Parathyroid adenoma (tissue), 2 donors: ENCODE measurements around the gene ADAMTS3.

Experiments
- H2AFZ ChIP-seq: fragments of 300-600 bp; sonication (generic); one replicate; pipeline ENCODE4 v1.7.0; 2017; ENCODE audit warnings: antibody characterized with exemption, mild to moderate bottlenecking
- H3K27ac ChIP-seq: fragments of 300-600 bp; sonication (generic); one replicate; pipeline ENCODE4 v1.7.0; 2017
- H3K27me3 ChIP-seq: fragments of 300-600 bp; sonication (generic); one replicate; pipeline ENCODE4 v1.7.0; 2017; ENCODE audit warnings: low read length; ENCODE audit not compliant: control insufficient read depth, insufficient read depth
- H3K36me3 ChIP-seq: fragments of 300-600 bp; sonication (generic); one replicate; pipeline ENCODE4 v1.7.0; 2017; ENCODE audit warnings: low read length; ENCODE audit not compliant: control insufficient read depth, insufficient read depth
- H3K4me1 ChIP-seq: fragments of 300-600 bp; sonication (generic); one replicate; pipeline ENCODE4 v1.7.0; 2017; ENCODE audit warnings: control low read depth
- H3K4me2 ChIP-seq: fragments of 300-600 bp; sonication (generic); one replicate; pipeline ENCODE4 v1.7.0; 2017; ENCODE audit warnings: low read length
- H3K4me3 ChIP-seq: fragments of 300-600 bp; sonication (generic); one replicate; pipeline ENCODE4 v1.7.0; 2017; ENCODE audit warnings: low read depth, low read length
- H3K79me2 ChIP-seq: fragments of 300-600 bp; sonication (generic); one replicate; pipeline ENCODE4 v1.7.0; 2017; ENCODE audit warnings: control low read depth
- H3K9ac ChIP-seq: fragments of 300-600 bp; sonication (generic); one replicate; pipeline ENCODE4 v1.7.0; 2017; ENCODE audit warnings: mild to moderate bottlenecking
- H3K9me3 ChIP-seq: fragments of 300-600 bp; sonication (generic); one replicate; pipeline ENCODE4 v1.7.0; 2017; ENCODE audit warnings: low read length; ENCODE audit not compliant: control insufficient read depth
- CTCF ChIP-seq: fragments of 300-600 bp; sonication (generic); IDR thresholded peaks from one replicate; pipeline ENCODE4 v1.7.0; 2017; ENCODE audit warnings: antibody characterized with exemption, mild to moderate bottlenecking
- donor health status: primary hyperparathyroidism.

ADAMTS3 gene

GRCh38 chr4:72302981-72303704 lies 265.9 kb downstream of the ADAMTS3 start:
- H3K36me3 ChIP-seq: no peaks in the 10 kb centered on the region
- no peaks in the 10 kb centered on the region for H3K9me3 ChIP-seq

DNA sequence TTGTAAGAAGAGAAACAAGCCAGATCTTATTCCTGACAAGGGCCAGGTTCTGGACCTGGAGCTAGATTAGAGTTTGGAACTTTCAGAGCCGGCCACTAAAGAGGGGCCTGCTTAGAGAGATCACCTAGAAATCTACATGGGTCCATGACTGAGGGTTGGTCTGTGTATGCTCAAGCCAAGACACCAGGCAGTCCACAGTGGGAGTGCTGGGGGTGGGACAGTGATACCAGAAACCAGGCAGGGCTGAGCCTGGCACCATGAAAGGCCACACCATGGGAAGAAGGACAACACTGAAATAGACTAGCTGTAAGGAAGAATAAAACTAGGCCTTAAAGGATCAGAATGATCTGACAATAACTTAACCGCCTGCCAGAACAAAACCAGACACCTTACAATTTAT lies 267.3 kb downstream of the ADAMTS3 start:
- Histone ChIP-seq H3K36me3 (no peaks in the 10 kb centered on the region), H3K27ac (no peak overlapping the region), H2AFZ (no peak overlapping the region), H3K79me2 (no peaks in the 10 kb centered on the region), H3K4me2 (no peak overlapping the region), H3K9me3 (no peaks in the 10 kb centered on the region), H3K9ac (no peak overlapping the region), H3K27me3 (no peaks in the 10 kb centered on the region), H3K4me3 (no peak overlapping the region), H3K4me1 (no peaks in the 10 kb centered on the region)
- no peak for TF ChIP-seq CTCF

More at GRCh38 chr4:72302981-72303704, 265.9 kb downstream of the ADAMTS3 start:
- H3K27ac ChIP-seq: no peak overlapping the region
- peak; percentile 57 for TF ChIP-seq CTCF
- no peak overlapping the region for H3K4me3 ChIP-seq
- no peak overlapping the region for H3K9ac ChIP-seq
- H3K27me3 ChIP-seq: no peaks in the 10 kb centered on the region
- H3K4me2 ChIP-seq: no peak overlapping the region
- no peaks in the 10 kb centered on the region for H3K79me2 ChIP-seq
- H2AFZ ChIP-seq: peak overlapping the region; percentile 62
- no peaks in the 10 kb centered on the region for H3K4me1 ChIP-seq

DNA sequence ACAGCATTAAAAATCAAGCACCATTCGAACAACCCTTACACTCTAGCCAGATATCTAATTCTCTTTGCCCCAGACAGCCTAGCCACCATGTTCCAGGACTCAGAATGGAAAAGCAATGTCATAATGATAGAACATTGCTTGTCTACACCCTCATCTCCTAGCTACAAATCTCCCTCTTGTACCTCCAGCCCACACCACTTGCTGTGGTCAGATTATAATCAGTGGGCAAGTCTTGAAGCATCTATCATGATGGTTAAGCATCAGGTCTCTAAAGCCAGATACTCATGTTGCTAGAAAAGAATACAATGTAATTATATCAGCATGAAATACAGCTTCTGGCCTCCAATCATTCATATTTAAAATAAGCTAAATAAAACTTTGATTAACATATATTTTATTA lies 268.9 kb downstream of the ADAMTS3 start:
- H3K4me1 ChIP-seq: no peaks in the 10 kb centered on the region
- no peaks in the 10 kb centered on the region for H3K9me3 ChIP-seq
- H3K4me2 ChIP-seq: no peak overlapping the region
- no peak for TF ChIP-seq CTCF
- H2AFZ ChIP-seq: no peak overlapping the region
- H3K9ac ChIP-seq: no peak overlapping the region
- H3K79me2 ChIP-seq: no peaks in the 10 kb centered on the region
- H3K36me3 ChIP-seq: no peaks in the 10 kb centered on the region
- H3K4me3 ChIP-seq: no peak overlapping the region
- H3K27me3 ChIP-seq: no peaks in the 10 kb centered on the region
- H3K27ac ChIP-seq: no peak overlapping the region

DNA sequence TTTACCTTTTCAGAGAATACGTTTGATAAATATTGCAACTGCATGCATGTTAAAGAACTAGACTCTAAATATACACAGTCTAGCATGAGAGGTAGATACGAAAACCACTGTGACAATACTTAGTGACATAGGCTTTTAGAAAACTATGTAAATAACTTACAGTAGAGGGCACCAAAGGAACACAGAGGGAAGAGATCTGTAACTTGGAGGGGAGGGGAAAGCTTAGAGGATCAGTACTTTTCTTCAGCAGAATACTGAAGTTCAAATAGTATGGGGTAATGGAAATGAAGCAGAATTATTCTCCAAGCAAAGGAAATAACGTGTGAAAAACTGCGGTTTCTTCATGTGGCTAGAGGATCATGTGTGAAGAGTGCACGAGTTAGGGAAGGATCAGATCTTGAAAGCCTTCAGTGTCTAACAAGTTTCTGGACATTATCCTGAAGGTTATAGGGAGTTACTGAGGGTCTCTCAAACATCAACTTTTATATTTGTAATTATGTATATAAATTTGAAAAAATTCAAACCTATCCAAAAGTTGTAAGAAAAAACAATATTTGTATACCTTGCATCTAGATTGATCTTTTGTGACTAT lies 273.0 kb downstream of the ADAMTS3 start:
- no peaks in the 10 kb centered on the region for H3K9me3 ChIP-seq
- TF ChIP-seq CTCF: peak; percentile 54
- H3K9ac ChIP-seq: no peak overlapping the region
- H2AFZ ChIP-seq: no peak overlapping the region
- no peak overlapping the region for H3K4me2 ChIP-seq
- H3K4me3 ChIP-seq: no peak overlapping the region
- H3K4me1 ChIP-seq: no peaks in the 10 kb centered on the region
- H3K27me3 ChIP-seq: no peaks in the 10 kb centered on the region
- H3K79me2 ChIP-seq: no peaks in the 10 kb centered on the region
- no peaks in the 10 kb centered on the region for H3K36me3 ChIP-seq
- H3K27ac ChIP-seq: no peak overlapping the region

DNA sequence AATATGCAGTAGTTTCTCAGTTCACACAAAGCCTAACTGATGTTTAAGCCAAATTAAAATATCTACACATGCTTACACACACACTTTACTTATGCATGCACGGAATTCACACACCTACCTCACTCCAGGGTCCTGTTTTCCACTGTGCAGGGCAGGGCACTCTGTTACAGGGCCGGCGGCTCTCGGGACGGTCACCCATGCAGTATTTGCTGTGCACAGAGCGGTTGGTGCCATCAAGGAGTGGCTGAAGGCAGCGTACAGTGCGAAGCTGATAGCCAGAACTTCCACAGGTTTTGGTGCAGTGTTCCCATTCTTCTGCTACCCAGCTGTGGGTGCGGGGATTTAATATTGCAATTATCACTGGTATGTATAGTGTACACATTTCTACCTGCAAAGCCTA lies 278.3 kb downstream of the ADAMTS3 start:
- H3K27me3 ChIP-seq: no peaks in the 10 kb centered on the region
- no peaks in the 10 kb centered on the region for H3K4me1 ChIP-seq
- H2AFZ ChIP-seq: no peak overlapping the region
- H3K27ac ChIP-seq: no peak overlapping the region
- no peak overlapping the region for H3K4me2 ChIP-seq
- no peak overlapping the region for H3K9ac ChIP-seq
- no peaks in the 10 kb centered on the region for H3K9me3 ChIP-seq
- H3K4me3 ChIP-seq: no peak overlapping the region
- H3K79me2 ChIP-seq: no peaks in the 10 kb centered on the region
- H3K36me3 ChIP-seq: no peaks in the 10 kb centered on the region
- no peak for TF ChIP-seq CTCF
